ENCODE measurements around the gene CNPPD1.

The CNPPD1 gene

DNA sequence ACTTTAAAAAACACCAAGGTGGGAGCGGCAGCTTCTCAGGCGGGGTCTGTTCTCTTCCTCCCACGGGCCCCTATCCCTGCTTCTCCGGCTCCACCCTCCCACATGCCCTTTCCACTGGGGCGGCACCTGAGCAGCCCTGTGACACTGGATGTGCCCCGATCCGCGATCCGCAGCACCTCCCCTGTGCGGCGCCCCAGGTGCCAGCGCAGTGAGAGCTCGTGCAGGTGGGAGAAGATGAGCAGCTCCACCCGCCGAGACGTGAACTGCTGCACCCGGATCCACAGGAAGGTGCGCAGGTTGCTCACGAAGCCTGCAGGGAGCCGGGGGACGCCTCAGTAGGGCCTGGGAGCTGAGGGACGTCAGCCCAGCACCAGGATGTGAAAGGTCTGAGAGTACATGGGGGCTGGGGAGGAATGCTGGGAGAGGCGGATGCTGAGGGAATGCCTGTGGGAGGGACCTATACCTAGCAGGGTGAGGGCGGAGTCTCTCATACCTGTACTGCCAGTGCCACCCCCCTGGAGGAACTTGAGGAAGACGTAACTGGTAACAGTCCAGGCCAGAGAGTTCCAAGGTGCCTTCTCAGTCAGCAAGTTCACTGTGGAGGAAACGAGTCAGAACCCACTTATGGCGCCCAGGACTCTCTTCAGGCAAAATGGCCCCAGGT, 39.3 kb upstream of the CNPPD1 start:
- Histone ChIP-seq H3K9me3 (ENCODE audit: control insufficient read depth, low read length) (no peaks in the 10 kb centered on the region), H3K4me3 (ENCODE audit: low read length) (no peak overlapping the region), H3K4me1 (ENCODE audit: control insufficient read depth, insufficient read depth, low read length) (peaks cover 28% of the 10 kb centered on the region), H3K36me3 (ENCODE audit: control insufficient read depth, insufficient read depth, low read length, severe bottlenecking) (peaks cover 56% of the 10 kb centered on the region), H3K27me3 (replicated peaks; ENCODE audit: control insufficient read depth, insufficient read depth, low read length) (no peaks in the 10 kb centered on the region), H3K9ac (ENCODE audit: low read length) (peak overlapping the region; percentile 12)
- DNase-seq (ENCODE audit: low read depth), result no peak

DNA sequence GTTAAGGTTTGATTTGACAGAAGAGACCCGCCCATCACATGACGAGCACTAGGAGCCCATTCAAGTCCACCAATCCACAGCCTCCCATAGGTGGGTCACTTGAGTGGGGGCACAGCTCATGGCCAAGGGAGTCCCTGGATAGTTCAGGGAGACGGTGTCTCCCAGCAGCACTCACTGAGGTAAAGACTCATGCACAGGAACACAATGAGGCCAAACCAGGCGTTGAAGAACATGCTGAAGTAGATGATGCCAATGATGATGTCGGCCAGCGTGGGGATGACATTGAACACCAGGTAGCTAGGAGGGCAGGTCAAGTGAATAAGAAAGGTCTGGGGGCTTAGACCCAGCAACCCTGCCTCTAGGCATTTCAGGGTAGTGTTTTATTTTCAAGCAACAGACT, 38.1 kb upstream of the CNPPD1 start:
- Histone ChIP-seq H3K27me3 (replicated peaks; ENCODE audit: control insufficient read depth, insufficient read depth, low read length) (no peaks in the 10 kb centered on the region), H3K4me1 (ENCODE audit: control insufficient read depth, insufficient read depth, low read length) (peaks cover 27% of the 10 kb centered on the region), H3K36me3 (ENCODE audit: control insufficient read depth, insufficient read depth, low read length, severe bottlenecking) (peaks cover 56% of the 10 kb centered on the region), H3K9me3 (ENCODE audit: control insufficient read depth, low read length) (no peaks in the 10 kb centered on the region), H3K9ac (ENCODE audit: low read length) (no peak overlapping the region), H3K4me3 (ENCODE audit: low read length) (no peak overlapping the region)
- no peak for DNase-seq (ENCODE audit: low read depth)

DNA sequence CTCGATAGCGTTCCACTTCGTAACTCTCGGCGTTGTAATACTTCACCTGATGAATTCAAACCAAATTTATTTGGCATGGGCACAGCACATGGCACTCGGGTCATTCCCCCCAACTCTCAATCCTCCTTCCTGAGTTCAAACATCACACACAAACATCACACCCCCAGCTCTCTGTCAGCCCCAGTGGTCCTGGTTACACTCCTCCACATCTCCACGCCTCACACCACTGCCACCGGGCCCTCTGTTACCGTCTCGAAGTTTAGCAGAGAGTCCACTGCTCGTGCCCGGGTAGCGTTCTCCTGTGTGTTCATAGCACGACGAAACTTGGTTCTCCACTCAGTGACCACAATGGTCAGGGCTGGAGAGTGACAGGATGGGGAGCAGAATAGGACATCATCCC, 37.4 kb upstream of the CNPPD1 start:
- Histone ChIP-seq H3K36me3 (ENCODE audit: control insufficient read depth, insufficient read depth, low read length, severe bottlenecking) (peaks cover 60% of the 10 kb centered on the region), H3K4me3 (ENCODE audit: low read length) (no peak overlapping the region), H3K9me3 (ENCODE audit: control insufficient read depth, low read length) (no peaks in the 10 kb centered on the region), H3K4me1 (ENCODE audit: control insufficient read depth, insufficient read depth, low read length) (peaks cover 21% of the 10 kb centered on the region), H3K27me3 (replicated peaks; ENCODE audit: control insufficient read depth, insufficient read depth, low read length) (no peaks in the 10 kb centered on the region), H3K9ac (ENCODE audit: low read length) (no peak overlapping the region)
- DNase-seq (ENCODE audit: low read depth), result no peak

DNA sequence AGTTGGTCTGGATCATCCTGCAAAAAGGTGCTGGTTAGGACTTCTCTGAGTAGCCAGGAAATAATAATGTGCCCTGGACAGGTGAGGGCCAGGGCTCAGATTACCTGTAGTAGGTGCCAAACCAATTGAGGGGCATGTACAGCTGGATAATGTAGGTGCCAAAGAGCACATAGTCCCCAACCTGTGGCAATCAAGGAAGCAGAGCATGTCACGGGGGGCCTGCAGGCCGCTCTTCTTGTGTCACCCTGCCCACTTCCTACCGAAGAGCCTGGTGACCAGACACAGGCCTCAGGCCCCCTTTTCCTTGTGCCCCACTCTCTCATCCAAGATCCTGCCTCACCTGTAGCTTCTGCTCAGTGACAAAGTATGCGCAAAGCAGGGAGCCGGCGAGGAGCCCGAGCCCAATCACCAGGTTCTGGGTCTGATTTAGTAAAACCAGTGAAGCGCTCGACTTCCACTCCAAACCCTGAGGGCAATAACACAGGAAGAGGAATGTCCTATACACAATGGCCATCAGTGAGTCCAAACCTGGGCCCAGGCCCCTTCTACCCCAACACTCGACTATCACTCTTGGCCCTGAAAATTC, 36.9 kb upstream of the CNPPD1 start:
- Histone ChIP-seq H3K9ac (ENCODE audit: low read length) (no peak overlapping the region), H3K27me3 (replicated peaks; ENCODE audit: control insufficient read depth, insufficient read depth, low read length) (no peaks in the 10 kb centered on the region), H3K4me3 (ENCODE audit: low read length) (no peak overlapping the region), H3K36me3 (ENCODE audit: control insufficient read depth, insufficient read depth, low read length, severe bottlenecking) (peaks cover 61% of the 10 kb centered on the region), H3K9me3 (ENCODE audit: control insufficient read depth, low read length) (no peaks in the 10 kb centered on the region), H3K4me1 (ENCODE audit: control insufficient read depth, insufficient read depth, low read length) (peaks cover 17% of the 10 kb centered on the region)
- no peak for DNase-seq (ENCODE audit: low read depth)

DNA sequence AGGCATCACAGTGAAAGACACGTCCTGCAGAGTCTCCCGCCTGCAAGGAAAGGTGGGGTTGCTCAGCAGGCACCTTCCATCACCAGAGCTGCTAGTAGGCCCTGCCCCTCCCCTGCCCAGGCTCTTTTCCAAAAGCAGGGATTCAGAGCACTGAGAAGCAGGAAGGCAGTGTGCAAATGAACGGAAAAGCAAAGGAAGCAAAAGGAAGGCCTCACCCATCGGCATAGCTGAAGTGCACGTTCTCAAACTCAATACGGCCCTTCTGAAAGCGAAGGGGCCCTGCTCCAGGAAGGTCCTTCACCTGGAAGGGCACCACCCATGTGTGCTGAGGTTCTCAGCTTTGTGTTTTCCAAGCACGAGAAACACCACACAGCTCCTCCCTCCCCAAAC, 36.3 kb upstream of the CNPPD1 start:
- H3K27me3 ChIP-seq (replicated peaks; ENCODE audit: control insufficient read depth, insufficient read depth, low read length), result no peaks in the 10 kb centered on the region
- H3K36me3 ChIP-seq (ENCODE audit: control insufficient read depth, insufficient read depth, low read length, severe bottlenecking), result peaks cover 66% of the 10 kb centered on the region
- H3K9ac ChIP-seq (ENCODE audit: low read length), result no peak overlapping the region
- no peaks in the 10 kb centered on the region for H3K9me3 ChIP-seq (ENCODE audit: control insufficient read depth, low read length)
- DNase-seq (ENCODE audit: low read depth), result no peak
- H3K4me1 ChIP-seq (ENCODE audit: control insufficient read depth, insufficient read depth, low read length), result peaks cover 17% of the 10 kb centered on the region
- no peak overlapping the region for H3K4me3 ChIP-seq (ENCODE audit: low read length)

DNA sequence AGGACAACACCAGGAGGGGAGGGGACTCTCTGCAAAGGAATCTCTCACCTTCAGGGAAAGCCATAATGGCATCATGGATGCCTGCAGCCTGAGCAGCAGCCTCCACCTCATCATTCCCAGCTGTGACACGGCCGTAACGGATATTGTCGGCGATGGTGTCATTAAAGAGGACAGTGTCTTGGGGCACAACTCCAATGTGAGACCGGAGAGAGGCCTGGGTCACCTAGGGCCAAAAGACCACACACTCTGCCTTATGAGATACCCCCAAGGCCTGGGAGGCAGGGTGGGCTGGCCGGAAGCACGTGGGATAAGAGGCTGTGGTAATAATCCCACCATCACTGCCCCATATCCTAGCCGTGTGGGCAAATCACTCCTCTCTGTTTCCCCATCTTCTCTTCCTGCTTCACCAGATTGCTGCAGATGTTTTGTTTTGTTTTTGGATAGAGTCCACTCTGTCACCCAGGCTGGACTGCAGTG, 34.2 kb upstream of the CNPPD1 start:
- no peak overlapping the region for H3K9ac ChIP-seq (ENCODE audit: low read length)
- no peak overlapping the region for H3K4me3 ChIP-seq (ENCODE audit: low read length)
- no peaks in the 10 kb centered on the region for H3K27me3 ChIP-seq (replicated peaks; ENCODE audit: control insufficient read depth, insufficient read depth, low read length)
- H3K9me3 ChIP-seq (ENCODE audit: control insufficient read depth, low read length), result no peaks in the 10 kb centered on the region
- peaks cover 63% of the 10 kb centered on the region for H3K36me3 ChIP-seq (ENCODE audit: control insufficient read depth, insufficient read depth, low read length, severe bottlenecking)
- DNase-seq (ENCODE audit: low read depth), result no peak
- H3K4me1 ChIP-seq (ENCODE audit: control insufficient read depth, insufficient read depth, low read length), result peaks cover 17% of the 10 kb centered on the region

DNA sequence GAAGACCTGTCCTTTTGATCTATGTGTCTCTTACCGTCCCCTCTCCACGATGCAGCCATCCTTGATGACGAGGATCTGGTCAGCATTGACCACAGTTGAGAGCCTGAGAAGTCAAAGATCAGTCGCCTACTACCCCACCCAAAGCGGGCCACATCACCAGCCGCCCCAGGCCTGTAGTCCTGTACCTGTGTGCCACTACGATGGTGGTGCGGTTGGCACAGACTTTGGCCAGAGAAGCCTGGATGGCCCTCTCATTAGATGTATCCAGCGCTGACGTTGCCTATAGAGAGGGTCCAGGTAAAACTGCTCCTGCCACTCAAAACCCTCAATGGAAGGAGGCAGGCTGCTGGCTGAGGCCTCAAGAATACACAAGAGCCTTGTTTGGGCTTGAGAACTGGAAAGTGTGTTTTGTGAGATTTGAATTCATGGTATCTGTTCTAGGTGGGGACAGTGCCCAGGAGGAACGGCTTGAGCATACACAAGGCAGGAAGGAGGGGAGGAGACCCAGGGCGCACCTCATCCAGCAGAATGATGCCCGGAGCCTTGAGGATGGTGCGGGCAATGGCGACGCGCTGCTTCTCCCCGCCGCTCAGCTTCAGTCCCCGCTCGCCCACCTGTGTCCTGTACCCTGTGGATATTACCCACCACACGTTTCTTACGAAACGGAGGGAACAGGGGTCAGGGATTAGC, 33.6 kb upstream of the CNPPD1 start:
- no peak overlapping the region for H3K4me3 ChIP-seq (ENCODE audit: low read length)
- no peaks in the 10 kb centered on the region for H3K9me3 ChIP-seq (ENCODE audit: control insufficient read depth, low read length)
- peak overlapping the region; percentile 3 for H3K9ac ChIP-seq (ENCODE audit: low read length)
- H3K4me1 ChIP-seq (ENCODE audit: control insufficient read depth, insufficient read depth, low read length), result peaks cover 17% of the 10 kb centered on the region
- DNase-seq (ENCODE audit: low read depth), result no peak
- H3K36me3 ChIP-seq (ENCODE audit: control insufficient read depth, insufficient read depth, low read length, severe bottlenecking), result peaks cover 62% of the 10 kb centered on the region
- H3K27me3 ChIP-seq (replicated peaks; ENCODE audit: control insufficient read depth, insufficient read depth, low read length), result no peaks in the 10 kb centered on the region

DNA sequence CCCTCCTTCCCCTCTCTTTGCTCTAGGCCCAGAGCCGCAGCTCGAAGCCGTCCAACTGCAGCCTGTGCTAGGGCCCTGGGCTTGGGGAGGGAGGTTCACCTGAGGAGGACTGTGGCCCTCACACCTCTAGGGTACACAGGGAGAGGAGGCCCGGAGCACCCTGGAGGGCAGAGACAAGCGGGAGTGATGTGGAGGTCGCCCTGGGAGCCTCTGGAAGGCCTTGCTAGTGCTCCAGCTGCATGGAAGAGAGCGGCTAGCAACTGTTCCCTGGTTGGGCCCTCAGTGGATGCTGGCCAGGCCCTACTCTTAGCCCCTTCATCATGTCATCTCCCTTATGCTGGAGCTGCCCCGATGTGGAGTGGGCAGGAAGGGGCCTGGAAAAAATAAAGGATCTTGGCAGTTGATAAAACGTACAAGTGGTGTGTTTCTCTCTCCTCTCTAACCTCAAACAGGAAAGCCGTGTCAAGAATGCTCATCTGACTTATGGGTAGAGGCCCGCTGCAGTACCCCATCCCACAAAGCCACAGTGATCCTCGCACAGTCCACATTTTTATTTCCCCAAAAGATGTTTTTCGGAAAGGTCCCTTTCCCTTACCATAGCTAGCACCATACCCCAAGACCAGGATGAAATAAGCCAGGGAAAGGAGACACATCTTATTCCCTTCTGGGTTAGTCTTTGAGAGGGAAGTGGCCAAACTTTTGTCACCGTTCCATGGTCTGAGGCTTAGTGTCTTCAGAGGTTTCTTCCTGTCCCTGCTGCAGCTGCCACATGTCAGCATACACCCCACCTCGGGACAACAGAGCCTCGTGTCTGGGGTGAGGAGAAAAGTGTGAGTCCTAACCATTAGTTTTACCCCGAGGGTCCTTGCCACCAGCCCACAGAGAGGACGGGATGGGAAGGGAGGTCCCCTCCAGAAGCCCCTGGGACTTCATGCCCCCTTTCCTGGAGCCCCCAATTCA, 32.8 kb upstream of the CNPPD1 start:
- no peak for DNase-seq (ENCODE audit: low read depth)
- Histone ChIP-seq H3K9me3 (ENCODE audit: control insufficient read depth, low read length) (no peaks in the 10 kb centered on the region), H3K36me3 (ENCODE audit: control insufficient read depth, insufficient read depth, low read length, severe bottlenecking) (peaks cover 53% of the 10 kb centered on the region), H3K4me3 (ENCODE audit: low read length) (no peak overlapping the region), H3K9ac (ENCODE audit: low read length) (peak overlapping the region; percentile 3), H3K4me1 (ENCODE audit: control insufficient read depth, insufficient read depth, low read length) (peaks cover 17% of the 10 kb centered on the region), H3K27me3 (replicated peaks; ENCODE audit: control insufficient read depth, insufficient read depth, low read length) (no peaks in the 10 kb centered on the region)

DNA sequence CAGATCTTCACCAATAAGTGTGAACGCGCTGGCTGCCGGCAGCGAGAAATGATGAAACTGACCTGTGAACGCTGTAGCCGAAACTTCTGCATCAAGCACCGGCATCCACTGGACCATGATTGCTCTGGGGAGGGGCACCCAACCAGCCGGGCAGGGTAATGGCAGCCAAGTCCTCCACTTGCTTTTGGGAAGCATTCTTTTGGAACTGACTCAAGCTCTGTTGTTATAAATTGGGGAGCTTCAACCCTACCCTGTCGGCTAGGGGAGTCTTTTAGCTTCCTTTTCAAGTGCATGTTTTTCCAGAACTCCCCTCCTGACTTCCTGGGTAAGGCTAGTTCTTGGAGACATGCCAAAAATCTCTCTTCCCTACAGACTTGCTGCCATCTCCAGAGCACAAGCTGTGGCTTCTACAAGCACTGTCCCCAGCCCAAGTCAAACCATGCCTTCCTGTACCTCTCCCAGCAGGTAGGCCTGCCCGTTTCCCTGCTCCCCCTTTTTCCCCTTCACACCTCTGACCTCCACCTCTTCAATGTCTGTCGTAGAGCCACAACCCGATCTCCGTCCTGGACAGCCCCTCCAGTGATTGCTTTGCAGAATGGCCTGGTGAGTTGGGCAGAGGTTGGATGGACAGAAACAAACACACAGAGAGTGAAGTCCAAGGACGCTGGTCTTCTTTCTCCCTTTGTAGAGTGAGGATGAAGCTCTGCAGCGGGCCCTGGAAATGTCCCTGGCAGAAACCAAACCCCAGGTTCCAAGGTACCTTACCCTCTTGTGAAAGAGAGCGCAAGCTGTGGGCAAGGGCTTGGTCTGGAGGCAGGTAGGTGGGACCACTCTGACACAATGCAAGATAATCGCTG, 31.4 kb upstream of the CNPPD1 start:
- Histone ChIP-seq H3K9me3 (ENCODE audit: control insufficient read depth, low read length) (no peaks in the 10 kb centered on the region), H3K9ac (ENCODE audit: low read length) (peak overlapping the region; percentile 93), H3K4me3 (ENCODE audit: low read length) (peak overlapping the region; percentile 88), H3K4me1 (ENCODE audit: control insufficient read depth, insufficient read depth, low read length) (peaks cover 17% of the 10 kb centered on the region), H3K36me3 (ENCODE audit: control insufficient read depth, insufficient read depth, low read length, severe bottlenecking) (peaks cover 39% of the 10 kb centered on the region), H3K27me3 (replicated peaks; ENCODE audit: control insufficient read depth, insufficient read depth, low read length) (no peaks in the 10 kb centered on the region)
- DNase-seq (ENCODE audit: low read depth), result peak; percentile 27

DNA sequence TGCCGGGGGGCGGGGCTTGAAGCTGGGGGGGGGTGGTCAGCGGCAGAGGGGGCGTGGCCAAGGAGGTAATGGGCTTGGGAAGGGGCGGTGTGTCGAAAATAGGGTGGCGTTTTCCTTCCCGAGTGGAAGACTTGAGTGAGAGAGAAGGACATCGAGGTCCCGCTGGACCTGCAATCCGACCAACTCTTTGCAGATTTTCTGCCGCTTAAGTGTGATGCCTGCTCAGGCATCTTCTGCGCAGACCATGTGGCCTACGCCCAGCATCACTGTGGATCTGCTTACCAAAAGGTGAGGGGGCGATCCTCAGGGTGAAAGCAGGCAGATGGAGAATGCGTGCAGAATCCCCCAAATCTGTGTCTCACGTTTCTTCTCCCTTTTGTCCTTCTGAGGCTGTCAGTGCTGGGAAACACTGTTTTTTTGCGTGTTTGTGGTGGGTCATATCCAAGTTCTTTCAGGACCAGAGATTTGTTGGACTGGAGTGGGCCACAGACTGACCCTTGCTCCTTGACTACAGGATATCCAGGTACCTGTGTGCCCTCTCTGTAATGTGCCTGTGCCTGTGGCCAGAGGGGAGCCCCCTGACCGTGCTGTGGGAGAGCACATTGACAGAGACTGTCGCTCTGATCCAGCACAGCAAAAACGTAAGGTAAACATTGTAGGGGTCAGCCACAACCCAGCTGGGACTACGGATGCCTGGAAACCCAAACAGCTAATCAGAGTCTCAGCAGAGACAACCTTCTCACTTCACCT, 30.6 kb upstream of the CNPPD1 start:
- Histone ChIP-seq H3K9ac (ENCODE audit: low read length) (peak overlapping the region; percentile 93), H3K4me1 (ENCODE audit: control insufficient read depth, insufficient read depth, low read length) (peaks cover 17% of the 10 kb centered on the region), H3K36me3 (ENCODE audit: control insufficient read depth, insufficient read depth, low read length, severe bottlenecking) (peaks cover 31% of the 10 kb centered on the region), H3K4me3 (ENCODE audit: low read length) (peak overlapping the region; percentile 88), H3K9me3 (ENCODE audit: control insufficient read depth, low read length) (no peaks in the 10 kb centered on the region), H3K27me3 (replicated peaks; ENCODE audit: control insufficient read depth, insufficient read depth, low read length) (no peaks in the 10 kb centered on the region)
- no peak for DNase-seq (ENCODE audit: low read depth)
